Body of pancreas (tissue), 4 donors: ENCODE measurements around the gene DOCK4. TPM values are rescaled to one million over a fixed set of nuclear protein-coding genes. Genes with fewer than 3 reads are reported as not detected.

Source experiments
- ATAC-seq: fragments of 150-250 bp; one replicate; pipeline ENCODE4 v1.9.1; 2016
- DNase-seq, 4 donors: peaks; one replicate each; pipeline ENCODE4 v3.0.0-alpha.2; 2019
- H3K27ac ChIP-seq, 4 donors: fragments of 200-600 bp; sonication (generic); 1 replicate in 3 of 4; 2 replicates in 1 of 4; pipeline versions ENCODE4 v1.5.1 to v1.6.1; 2016 to 2019; ENCODE audit warnings: mild to moderate bottlenecking in 1 of 4, mixed read lengths in 1 of 4, moderate library complexity in 1 of 4
- H3K27me3 ChIP-seq, 2 donors: fragments of 200-600 bp; sonication (generic); one replicate each; pipeline ENCODE4 v1.6.0; 2016; ENCODE audit warnings: mild to moderate bottlenecking in 1 of 2
- H3K36me3 ChIP-seq, 2 donors: fragments of 200-600 bp; sonication (generic); replicated peaks in 1 of 2; 2 replicates each; pipeline ENCODE4 v1.5.1; 2016; ENCODE audit warnings: low read depth in 2 of 2; ENCODE audit not compliant: insufficient read depth in 1 of 2
- H3K4me1 ChIP-seq: fragments of 200-600 bp; sonication (generic); one replicate; pipeline ENCODE4 v1.6.0; 2016
- H3K4me3 ChIP-seq, 2 donors: fragments of 200-600 bp; sonication (generic); 1 replicate in 1 of 2; 2 replicates in 1 of 2; pipeline ENCODE4 v1.5.1; 2016 to 2019
- H3K9me3 ChIP-seq, 3 donors: fragments of 200-600 bp; sonication (generic); 1 replicate in 2 of 3; 2 replicates in 1 of 3; pipeline ENCODE4 v1.5.1; 2016
- CTCF ChIP-seq, 7 experiments: fragments of 450-650 bp in 4 of 7; fragments of 200-600 bp in 3 of 7; sonication (generic) in 3 of 7; IDR thresholded peaks; one replicate each; pipeline ENCODE4 v1.5.1; 2016 to 2019; ENCODE audit warnings: antibody characterized with exemption in 7 of 7
- POLR2A ChIP-seq, 3 donors: fragments of 450-650 bp; IDR thresholded peaks; one replicate each; pipeline ENCODE4 v1.6.1; 2016; ENCODE audit warnings: antibody characterized with exemption in 3 of 3, mild to moderate bottlenecking in 2 of 3
- WGBS, 2 donors: methylation state at CpG; one replicate each; pipeline ENCODE4 v1.1.5; 2017; 5-methylcytosine and 5-hydroxymethylcytosine counted together
- intact Hi-C: fragments of 100-400 bp; cut with DNase I; formaldehyde crosslinking; loops from one replicate; pipeline ENCODE4 v1.15.1; 2023
- total RNA-seq, 2 donors: library from RNA; depleted of rRNA; stranded (reverse); fragments of >200 nt; gene quantifications; one replicate each; pipeline ENCODE4 v1.1.0, GENCODE V29; 2016

Gene DOCK4
- total RNA-seq, 2 donors from 2014 or later: 24.9 to 34.6 TPM

- no peak overlapping the region for H3K4me3 ChIP-seq
- 25 to 27% methylated on average over 7 of the region's 7 CpGs for WGBS, 2 donors
- peak overlapping the region in 3 of 4 donors; percentile 26 to 50 (median 48) for H3K27ac ChIP-seq
Measured at GRCh38 chr7:112160771-112161150, 45.4 kb downstream of the DOCK4 start.

GRCh38 chr7:112160130-112160770 lies 45.9 kb downstream of the DOCK4 start:
- H3K27ac ChIP-seq: peak overlapping the region in 3 of 4 donors; percentile 26 to 50 (median 48)
- TF ChIP-seq POLR2A (IDR thresholded peaks at IDR 0.05): no peak
- no peak for TF ChIP-seq CTCF (IDR thresholded peaks at IDR 0.05)
- H3K4me1 ChIP-seq: peaks cover 34% of the 10 kb centered on the region
- peak in 1 of 4 donors; percentile 6 for DNase-seq
- H3K27me3 ChIP-seq: no peaks in the 10 kb centered on the region
- intact Hi-C loops: no loop called here
- no peak overlapping the region for H3K4me3 ChIP-seq
- H3K9me3 ChIP-seq: no peaks in the 10 kb centered on the region
- ATAC-seq: no peak
- H3K36me3 ChIP-seq: no peaks in the 10 kb centered on the region
- WGBS, 2 donors: 41 to 47% methylated on average over 2 of the region's 2 CpGs

More at GRCh38 chr7:112160771-112161150, 45.4 kb downstream of the DOCK4 start:
- intact Hi-C loops: no loop called here
- no peaks in the 10 kb centered on the region for H3K27me3 ChIP-seq
- TF ChIP-seq POLR2A (IDR thresholded peaks at IDR 0.05): no peak
- no peak for TF ChIP-seq CTCF (IDR thresholded peaks at IDR 0.05)
- H3K4me1 ChIP-seq: peaks cover 34% of the 10 kb centered on the region
- ATAC-seq (peak; percentile 33), DNase-seq (no peak)
- no peaks in the 10 kb centered on the region for H3K36me3 ChIP-seq
- H3K9me3 ChIP-seq: no peaks in the 10 kb centered on the region

DNA sequence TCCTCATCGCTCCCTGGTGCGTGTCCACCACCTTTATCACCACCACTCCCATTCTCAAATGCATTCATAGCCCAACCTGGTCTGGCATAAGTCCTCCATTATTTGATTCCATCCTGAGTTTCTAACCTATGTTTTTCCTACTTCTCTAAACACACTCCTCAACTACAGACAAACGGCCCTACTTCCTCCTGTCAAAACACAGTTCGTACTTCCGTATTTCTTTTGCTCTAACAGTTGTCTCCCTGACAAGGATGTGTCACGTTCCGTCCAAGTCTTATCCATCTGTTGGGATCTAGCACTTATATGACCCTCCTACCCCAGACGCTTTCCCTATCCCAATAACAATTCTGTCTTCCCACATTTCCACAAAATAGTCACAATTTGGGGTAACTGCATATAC lies 46.8 kb downstream of the DOCK4 start:
- Histone ChIP-seq H3K4me3 (no peak overlapping the region), H3K9me3 (no peaks in the 10 kb centered on the region), H3K27me3 (no peaks in the 10 kb centered on the region), H3K27ac (no peak overlapping the region), H3K4me1 (peaks cover 34% of the 10 kb centered on the region), H3K36me3 (no peaks in the 10 kb centered on the region)
- 85 to 90% methylated on average over 8 of the region's 8 CpGs for WGBS, 2 donors
- DNase-seq (peak in 1 of 4 donors; percentile 4), ATAC-seq (no peak)
- intact Hi-C loops: no loop called here
- TF ChIP-seq POLR2A (IDR thresholded peaks at IDR 0.05) (no peak), CTCF (IDR thresholded peaks at IDR 0.05) (no peak)

DNA sequence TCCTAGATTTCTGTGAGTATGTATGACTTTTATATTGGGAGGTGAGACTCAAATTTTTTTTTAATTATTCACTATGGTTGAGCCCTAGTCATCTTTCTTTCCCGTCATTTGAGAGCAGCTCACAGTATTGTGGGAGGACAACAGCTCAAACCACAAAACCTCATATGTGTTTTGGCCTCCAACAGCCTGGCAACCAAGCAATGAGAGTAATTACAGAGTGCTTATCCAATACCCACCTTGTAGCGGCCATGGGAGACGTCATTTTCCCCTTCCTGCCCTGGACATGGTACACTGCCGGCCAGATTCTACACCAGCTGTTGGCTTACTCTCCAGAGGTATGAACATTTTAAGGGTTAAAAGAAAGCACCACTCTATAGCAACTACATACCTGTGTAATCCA lies 49.1 kb downstream of the DOCK4 start:
- 75 to 78% methylated on average over 4 of the region's 4 CpGs for WGBS, 2 donors
- DNase-seq (no peak), ATAC-seq (no peak)
- intact Hi-C loops: no loop called here
- TF ChIP-seq POLR2A (IDR thresholded peaks at IDR 0.05): no peak
- no peak for TF ChIP-seq CTCF (IDR thresholded peaks at IDR 0.05)
- Histone ChIP-seq H3K27ac (no peak overlapping the region), H3K36me3 (no peaks in the 10 kb centered on the region), H3K4me3 (no peak overlapping the region), H3K4me1 (peaks cover 22% of the 10 kb centered on the region), H3K27me3 (no peaks in the 10 kb centered on the region), H3K9me3 (no peaks in the 10 kb centered on the region)

GRCh38 chr7:112156412-112156811 lies 49.8 kb downstream of the DOCK4 start:
- no peaks in the 10 kb centered on the region for H3K9me3 ChIP-seq
- intact Hi-C loops: no loop called here
- H3K4me1 ChIP-seq: peaks cover 16% of the 10 kb centered on the region
- H3K36me3 ChIP-seq: no peaks in the 10 kb centered on the region
- WGBS, 2 donors: 87% methylated on average over 1 of the region's 1 CpG
- TF ChIP-seq CTCF (IDR thresholded peaks at IDR 0.05): no peak
- no peak for TF ChIP-seq POLR2A (IDR thresholded peaks at IDR 0.05)
- ATAC-seq (no peak), DNase-seq (no peak)
- H3K27ac ChIP-seq: no peak overlapping the region
- no peak overlapping the region for H3K4me3 ChIP-seq
- no peaks in the 10 kb centered on the region for H3K27me3 ChIP-seq
